BLaER1 treated with 17β-estradiol and CSF1 and Interleukin-3, amounts not matched to agents 10 nM and 100 nM (cell line): Measurements from ENCODE around the gene SLC19A3.
"Not testable (repeated sequence)": the region's sequence is repeated elsewhere in the genome, so short reads cannot be mapped to it uniquely, and the experiment has no call there.

ENCODE experiments used
- H3K27ac ChIP-seq, 11 experiments: shearing (Covaris generic); formaldehyde crosslinking; 2 replicates each; pipeline ENCODE4 v1.8.1; 2022
- H3K27me3 ChIP-seq, 11 experiments: shearing (Covaris generic); formaldehyde crosslinking; 2 replicates each; pipeline ENCODE4 v1.8.1; 2022
- H3K36me3 ChIP-seq, 11 experiments: shearing (Covaris generic); formaldehyde crosslinking; 2 replicates each; pipeline ENCODE4 v1.8.1; 2022
- H3K4me1 ChIP-seq, 10 experiments: shearing (Covaris generic); formaldehyde crosslinking; 2 replicates each; pipeline ENCODE4 v1.8.1; 2022
- H3K4me2 ChIP-seq, 11 experiments: shearing (Covaris generic); formaldehyde crosslinking; 2 replicates each; pipeline ENCODE4 v1.8.1; 2022
- H3K4me3 ChIP-seq, 10 experiments: shearing (Covaris generic); formaldehyde crosslinking; 2 replicates each; pipeline ENCODE4 v1.8.1; 2022
- H3K9ac ChIP-seq, 11 experiments: shearing (Covaris generic); formaldehyde crosslinking; 2 replicates each; pipeline ENCODE4 v1.8.1; 2022
- H3K9me3 ChIP-seq, 11 experiments: shearing (Covaris generic); formaldehyde crosslinking; replicated peaks in 1 of 11; 2 replicates each; pipeline ENCODE4 v1.8.1; 2022
- H4K20me1 ChIP-seq, 11 experiments: shearing (Covaris generic); formaldehyde crosslinking; 2 replicates each; pipeline ENCODE4 v1.8.1; 2022
- Cebpa-rat ChIP-seq, 11 experiments: shearing (Covaris generic); IDR thresholded peaks; 2 replicates each; pipeline ENCODE4 v1.8.1; 2022

SLC19A3 gene

DNA sequence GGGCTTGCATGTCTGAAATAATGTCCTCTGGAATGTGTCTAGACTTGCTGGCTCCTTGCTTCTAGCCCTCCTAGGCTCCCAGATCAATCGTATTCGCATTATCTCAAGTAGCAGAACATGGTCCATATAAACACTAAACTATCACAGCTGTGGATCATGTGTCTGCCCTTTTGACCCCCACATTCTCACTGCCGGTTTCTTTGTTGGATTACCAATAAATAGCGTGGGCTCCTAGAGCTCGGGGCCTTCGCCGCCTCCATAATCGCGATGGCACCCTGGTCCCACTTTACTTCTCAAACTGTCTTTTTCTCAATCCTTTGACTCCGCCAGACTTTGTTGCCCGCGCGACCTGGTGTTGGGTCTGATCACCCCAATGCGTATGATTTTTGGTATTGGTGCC is 21.5 kb upstream of the SLC19A3 start:
- H3K27ac ChIP-seq = no peak overlapping the region
- H3K9ac ChIP-seq = no peak overlapping the region
- no peak for TF ChIP-seq Cebpa-rat (IDR thresholded peaks at IDR 0.05)
- no peak overlapping the region for H3K4me3 ChIP-seq
- no peaks in the 10 kb centered on the region for H3K36me3 ChIP-seq
- H3K4me2 ChIP-seq = no peak overlapping the region
- H3K27me3 ChIP-seq = no peaks in the 10 kb centered on the region
- H4K20me1 ChIP-seq = no peaks in the 10 kb centered on the region
- H3K4me1 ChIP-seq = no peaks in the 10 kb centered on the region
- H3K9me3 ChIP-seq = no peaks in the 10 kb centered on the region

DNA sequence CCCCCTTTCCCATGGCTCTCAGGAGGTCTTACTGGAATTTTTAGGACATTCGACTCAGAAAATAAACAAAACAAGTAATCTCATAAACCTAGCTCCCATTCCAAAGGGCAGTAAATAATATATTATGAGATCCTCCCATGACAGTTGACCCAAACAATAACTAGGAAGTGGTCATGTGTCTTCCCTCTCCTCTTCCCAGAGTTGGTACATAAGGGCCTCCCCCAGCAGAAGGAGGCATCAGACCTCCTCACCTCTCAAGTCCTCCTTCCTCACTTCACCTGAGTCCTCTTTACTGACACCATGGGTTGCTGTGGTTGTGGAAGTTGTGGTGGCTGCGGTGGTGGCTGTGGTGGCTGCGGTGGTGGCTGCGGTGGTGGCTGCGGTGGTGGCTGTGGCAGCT is 10.2 kb upstream of the SLC19A3 start, which contains the start of gene SCYGR7:
SCYGR7 (plus strand) TSS at position 301 of the 400 bp plus-strand sequence; CDS start at position 301, 0 bp downstream.
- no peak for TF ChIP-seq Cebpa-rat (IDR thresholded peaks at IDR 0.05)
- no peaks in the 10 kb centered on the region; a peak in 1 of 20 replicates for H3K4me1 ChIP-seq
- no peaks in the 10 kb centered on the region for H3K9me3 ChIP-seq
- no peak within 1 kb of the TSS for H3K4me2 ChIP-seq
- H3K27me3 ChIP-seq = no peaks in the 10 kb centered on the region
- H3K36me3 ChIP-seq = no peaks in the 10 kb centered on the region
- H3K4me3 ChIP-seq = no peak within 1 kb of the TSS
- no peak within 1 kb of the TSS for H3K9ac ChIP-seq
- no peaks in the 10 kb centered on the region for H4K20me1 ChIP-seq
- H3K27ac ChIP-seq = no peak within 1 kb of the TSS

DNA sequence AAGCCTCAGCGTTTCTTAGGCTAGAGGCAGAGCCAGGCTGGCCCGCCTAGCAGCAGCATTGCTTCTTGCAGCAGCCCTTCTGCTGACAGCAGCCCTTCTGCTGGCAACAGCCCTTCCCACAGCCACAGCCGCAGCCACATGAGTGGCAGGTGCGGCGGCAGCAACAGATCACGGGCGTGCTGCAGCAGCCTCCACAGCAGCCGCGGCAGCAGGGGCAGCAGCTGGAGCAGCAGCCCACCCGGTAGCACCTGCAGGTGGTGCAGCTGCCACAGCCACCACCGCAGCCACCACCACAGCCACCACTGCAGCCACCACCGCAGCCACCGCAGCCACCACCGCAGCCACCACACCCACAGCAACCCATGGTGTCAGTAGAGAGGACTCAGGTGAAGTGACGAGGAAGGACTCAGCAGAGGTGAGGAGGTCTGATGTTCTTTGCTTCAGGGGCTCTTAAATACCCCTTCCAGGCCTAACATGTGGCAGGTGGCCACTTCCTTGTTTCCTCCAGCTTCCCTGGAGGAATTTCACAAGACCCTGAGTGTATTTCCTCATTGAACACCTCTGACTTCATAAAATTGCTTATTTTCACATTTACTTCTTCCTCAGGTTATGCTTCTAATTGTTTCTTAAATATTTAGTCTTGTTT is 6.7 kb upstream of the SLC19A3 start, which contains the start of gene SCYGR6:
SCYGR6 (minus strand) TSS at position 364 of the 646 bp plus-strand sequence; CDS start at position 364, 0 bp downstream.
- no peak within 1 kb of the TSS for H3K27ac ChIP-seq
- no peaks in the 10 kb centered on the region; a peak in 1 of 20 replicates for H3K4me1 ChIP-seq
- H3K9ac ChIP-seq = no peak within 1 kb of the TSS
- no peaks in the 10 kb centered on the region for H3K9me3 ChIP-seq
- H3K36me3 ChIP-seq = no peaks in the 10 kb centered on the region
- H4K20me1 ChIP-seq = no peaks in the 10 kb centered on the region
- no peaks in the 10 kb centered on the region for H3K27me3 ChIP-seq
- no peak within 1 kb of the TSS for H3K4me2 ChIP-seq
- TF ChIP-seq Cebpa-rat (IDR thresholded peaks at IDR 0.05) = no peak
- H3K4me3 ChIP-seq = no peak within 1 kb of the TSS

DNA sequence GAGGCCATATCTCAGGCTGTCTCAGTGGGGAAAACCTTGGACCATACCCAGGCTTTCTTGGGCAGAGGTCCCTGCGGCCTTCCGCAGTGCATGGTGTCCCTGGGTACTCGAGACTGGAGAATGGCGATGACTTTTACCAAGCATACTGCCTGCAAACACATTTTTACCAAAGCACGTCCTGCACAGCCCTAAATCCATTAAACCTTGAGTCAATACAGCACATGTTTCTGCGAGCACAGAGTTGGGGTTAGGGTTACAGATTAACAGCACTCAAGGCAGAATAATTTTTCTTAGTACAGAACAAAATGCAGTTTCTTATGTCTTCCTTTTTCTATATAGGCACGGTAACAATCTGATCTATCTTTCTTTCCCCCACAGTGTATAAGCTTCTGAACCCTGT is 5.0 kb upstream of the SLC19A3 start:
- H4K20me1 ChIP-seq, H3K27me3 ChIP-seq, H3K36me3 ChIP-seq, H3K4me1 ChIP-seq, H3K4me3 ChIP-seq, H3K9me3 ChIP-seq, H3K9ac ChIP-seq, H3K27ac ChIP-seq, H3K4me2 ChIP-seq: not testable (repeated sequence)

DNA sequence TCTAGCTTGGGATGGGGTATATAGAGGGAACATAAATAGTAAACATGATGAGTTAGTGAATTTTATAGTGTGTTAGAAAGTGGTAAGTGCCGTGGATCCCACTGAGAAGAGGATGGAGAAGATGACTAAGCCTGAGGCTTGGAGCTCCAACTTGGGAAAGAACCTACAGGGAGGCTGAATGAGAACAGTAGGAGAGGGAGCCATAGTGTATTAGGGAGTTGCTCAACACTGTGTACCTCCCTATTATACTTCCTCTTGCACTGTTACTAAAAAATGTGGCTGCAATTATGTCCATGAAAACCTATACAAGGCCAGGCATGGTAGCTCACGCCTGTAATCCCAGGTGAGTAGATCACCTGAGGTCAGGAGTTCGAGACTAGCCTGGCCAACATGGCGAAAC is 2.9 kb upstream of the SLC19A3 start:
- H3K27me3 ChIP-seq = no peaks in the 10 kb centered on the region
- H3K4me1 ChIP-seq = no peaks in the 10 kb centered on the region; a peak in 1 of 20 replicates
- H3K9me3 ChIP-seq = peaks cover 0 to 13% (median 6%) of the 10 kb centered on the region in 11 experiments; a peak in 12 of 22 replicates
- no peak overlapping the region for H3K4me2 ChIP-seq
- H3K27ac ChIP-seq = no peak overlapping the region
- no peaks in the 10 kb centered on the region for H3K36me3 ChIP-seq
- H4K20me1 ChIP-seq = no peaks in the 10 kb centered on the region
- no peak for TF ChIP-seq Cebpa-rat (IDR thresholded peaks at IDR 0.05)
- no peak overlapping the region for H3K4me3 ChIP-seq
- H3K9ac ChIP-seq = no peak overlapping the region

DNA sequence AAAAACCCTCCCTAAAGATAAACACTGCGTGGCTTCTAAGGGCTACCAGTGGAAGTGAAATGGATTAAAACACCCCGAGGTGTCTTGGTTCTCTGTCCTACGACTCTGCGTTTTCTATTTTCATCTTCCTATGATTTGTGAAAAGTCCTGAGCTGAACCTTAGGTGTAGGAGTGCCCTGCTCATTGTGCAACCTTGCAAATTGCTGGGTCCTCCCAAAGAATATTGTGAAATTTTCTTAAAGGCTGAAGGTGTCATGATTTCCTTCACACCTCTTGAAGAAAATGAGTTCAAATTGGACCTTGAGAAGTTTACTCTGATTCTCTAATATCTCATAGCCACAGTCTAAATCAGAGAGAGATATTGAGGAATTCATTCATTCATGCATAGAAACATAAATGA is 1.8 kb upstream of the SLC19A3 start:
- H3K9ac ChIP-seq = no peak overlapping the region
- H3K27ac ChIP-seq = no peak overlapping the region
- no peaks in the 10 kb centered on the region for H3K27me3 ChIP-seq
- H3K4me2 ChIP-seq = no peak overlapping the region
- H4K20me1 ChIP-seq = no peaks in the 10 kb centered on the region
- no peaks in the 10 kb centered on the region; a peak in 1 of 20 replicates for H3K4me1 ChIP-seq
- no peaks in the 10 kb centered on the region for H3K36me3 ChIP-seq
- TF ChIP-seq Cebpa-rat (IDR thresholded peaks at IDR 0.05) = no peak
- H3K9me3 ChIP-seq = peaks cover 0 to 13% (median 6%) of the 10 kb centered on the region in 11 experiments; a peak in 12 of 22 replicates
- no peak overlapping the region for H3K4me3 ChIP-seq

DNA sequence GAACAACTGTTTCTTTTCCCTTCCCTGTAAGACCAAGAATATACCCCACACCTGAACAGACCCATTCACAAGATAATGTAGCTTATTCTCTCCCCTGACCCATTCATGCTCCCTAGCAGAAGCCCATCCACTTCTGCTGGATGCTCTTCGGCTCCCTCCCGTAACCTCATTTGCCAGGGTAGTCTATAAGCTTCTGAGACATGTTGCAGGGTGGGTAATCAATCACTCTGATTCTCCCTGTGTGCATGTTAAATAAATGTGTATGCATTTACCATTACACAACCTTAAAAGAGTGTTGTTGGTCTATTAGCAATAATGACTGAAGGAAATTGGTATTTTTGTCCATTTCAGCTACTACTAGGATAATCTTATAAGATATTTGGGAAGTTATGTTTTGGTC is 1.3 kb downstream of the SLC19A3 start:
- Histone ChIP-seq H3K4me3 (no peak overlapping the region), H3K4me2 (no peak overlapping the region), H3K27me3 (no peaks in the 10 kb centered on the region), H3K27ac (no peak overlapping the region), H3K36me3 (no peaks in the 10 kb centered on the region), H3K9me3 (peaks cover 0 to 13% (median 6%) of the 10 kb centered on the region in 11 experiments; a peak in 12 of 22 replicates), H3K4me1 (no peaks in the 10 kb centered on the region), H3K9ac (no peak overlapping the region), H4K20me1 (no peaks in the 10 kb centered on the region)
- no peak for TF ChIP-seq Cebpa-rat (IDR thresholded peaks at IDR 0.05)

DNA sequence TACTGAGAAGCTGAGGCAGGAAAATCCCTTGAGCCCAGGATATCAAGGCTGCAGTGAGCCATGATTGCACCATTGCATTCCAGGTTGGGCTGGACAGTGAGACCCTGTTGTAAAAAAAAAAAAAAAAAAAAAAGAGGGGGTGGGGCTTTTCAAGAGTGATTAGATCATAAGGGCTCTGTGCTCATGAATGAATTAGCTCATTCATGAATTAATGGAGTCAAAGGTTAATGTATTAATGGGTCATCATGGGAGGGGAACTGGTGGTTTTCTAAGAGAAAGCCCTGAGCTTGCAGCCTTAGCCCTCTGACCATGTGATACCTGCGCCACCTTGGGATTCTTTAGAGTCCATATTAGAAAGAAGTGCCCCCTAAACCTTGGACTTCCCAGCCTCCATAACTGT is 4.5 kb downstream of the SLC19A3 start:
- Histone ChIP-seq H3K36me3 (no peaks in the 10 kb centered on the region), H3K9me3 (peaks cover 0 to 8% (median 6%) of the 10 kb centered on the region in 11 experiments; a peak in 12 of 22 replicates), H3K9ac (no peak overlapping the region), H3K4me1 (no peaks in the 10 kb centered on the region), H3K27me3 (no peaks in the 10 kb centered on the region), H3K4me3 (no peak overlapping the region), H4K20me1 (no peaks in the 10 kb centered on the region), H3K4me2 (no peak overlapping the region), H3K27ac (no peak overlapping the region)
- no peak for TF ChIP-seq Cebpa-rat (IDR thresholded peaks at IDR 0.05)

DNA sequence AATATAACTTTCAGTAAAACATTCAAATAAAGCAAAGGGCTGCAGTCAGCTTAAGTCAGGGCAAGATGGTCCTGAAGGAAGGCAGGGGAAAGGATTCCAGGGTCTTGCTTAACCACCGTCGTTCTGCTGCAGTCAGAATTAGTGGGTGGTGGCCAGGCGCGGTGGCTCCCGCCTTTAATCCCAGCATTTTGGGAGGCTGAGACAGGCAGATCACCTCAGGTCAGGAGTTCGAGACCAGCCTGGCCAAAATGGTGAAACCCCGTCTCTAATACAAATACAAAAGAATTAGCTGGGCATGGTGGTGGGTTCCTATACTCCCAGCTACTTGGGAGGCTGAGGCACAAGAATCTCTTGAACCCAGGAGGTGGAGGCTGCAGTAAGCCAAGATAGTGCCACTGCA is 6.8 kb downstream of the SLC19A3 start:
- Histone ChIP-seq H3K4me2 (no peak overlapping the region), H3K36me3 (no peaks in the 10 kb centered on the region), H4K20me1 (no peaks in the 10 kb centered on the region), H3K4me3 (no peak overlapping the region), H3K4me1 (no peaks in the 10 kb centered on the region), H3K27ac (no peak overlapping the region), H3K9me3 (no peaks in the 10 kb centered on the region), H3K27me3 (no peaks in the 10 kb centered on the region), H3K9ac (no peak overlapping the region)
- no peak for TF ChIP-seq Cebpa-rat (IDR thresholded peaks at IDR 0.05)

DNA sequence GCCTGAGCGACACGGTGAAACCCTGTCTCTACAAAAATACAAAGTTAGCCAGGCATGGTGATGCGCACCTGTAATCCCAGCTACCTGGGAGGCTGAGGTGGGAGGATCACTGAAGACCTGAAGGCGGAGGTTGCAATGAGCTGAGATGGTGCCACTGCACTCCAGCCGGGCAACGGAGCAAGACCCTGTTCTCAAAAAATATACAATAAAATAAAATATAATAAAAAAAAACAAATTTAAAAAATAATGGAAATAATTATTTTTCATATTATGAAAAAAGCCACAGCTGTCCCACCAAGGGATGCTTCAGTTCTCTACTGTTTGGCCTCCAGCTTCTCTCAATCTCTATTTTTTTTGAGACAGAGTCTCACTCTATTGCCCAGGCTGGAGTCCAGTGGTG is 10.4 kb downstream of the SLC19A3 start:
- H3K4me3 ChIP-seq = no peak overlapping the region
- no peak overlapping the region for H3K27ac ChIP-seq
- H3K36me3 ChIP-seq = no peaks in the 10 kb centered on the region
- no peak for TF ChIP-seq Cebpa-rat (IDR thresholded peaks at IDR 0.05)
- H3K9me3 ChIP-seq = peaks cover 0 to 3% (median 0%) of the 10 kb centered on the region in 11 experiments; a peak in 1 of 22 replicates
- no peaks in the 10 kb centered on the region for H4K20me1 ChIP-seq
- no peak overlapping the region for H3K4me2 ChIP-seq
- no peak overlapping the region for H3K9ac ChIP-seq
- H3K27me3 ChIP-seq = no peaks in the 10 kb centered on the region
- H3K4me1 ChIP-seq = no peaks in the 10 kb centered on the region
